Stimulated activated CD4-positive, alpha-beta T cell treated with anti-CD3 and anti-CD28 coated beads, Interleukin-2, amount 100 ng/mL, for 4 hours (primary cell): ENCODE results near the gene STRN4.

Experiments used
- DNase-seq: peaks from one replicate; pipeline ENCODE4 v3.0.0-alpha.2; 2020; ENCODE audit warnings: low read depth

STRN4 gene

DNA sequence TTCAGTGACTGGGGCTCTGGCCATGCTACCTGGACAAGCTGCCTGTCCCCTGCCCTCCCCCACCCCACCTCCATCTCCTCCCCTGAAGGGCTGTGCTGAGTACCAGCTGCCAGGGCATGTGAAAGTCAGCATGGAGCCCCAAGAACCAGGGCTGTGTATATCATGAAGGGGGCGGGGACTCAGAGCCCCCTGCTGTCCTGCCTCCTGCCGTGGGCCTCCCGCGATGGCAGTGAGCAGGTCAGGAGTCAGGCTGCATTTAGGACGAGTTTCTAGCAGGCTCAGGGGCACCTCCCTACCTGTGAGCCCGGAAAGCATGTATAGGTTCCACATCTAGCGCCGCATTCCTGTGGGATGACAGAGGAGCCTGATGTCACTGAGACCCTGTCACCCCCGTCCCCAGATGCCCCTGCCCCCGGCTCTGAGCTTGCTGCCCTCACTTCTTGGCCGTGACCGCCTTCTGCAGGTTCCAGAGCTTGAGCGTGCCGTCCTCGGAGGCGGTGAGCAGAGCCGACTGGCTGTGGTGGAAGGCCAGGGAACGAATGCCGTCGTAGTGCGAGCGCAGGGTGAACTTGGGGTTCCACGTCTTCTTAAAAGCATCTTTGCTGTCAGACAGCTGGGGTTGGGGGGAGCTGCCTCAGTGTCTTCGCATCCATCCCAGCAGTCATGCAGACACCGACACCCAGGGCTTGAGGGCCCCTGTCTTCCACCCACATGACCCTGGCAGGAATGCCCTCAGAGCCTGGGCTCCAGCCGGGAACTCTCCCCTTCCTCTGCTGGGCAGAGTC, 21.0 kb downstream of the STRN4 start:
- no peak for DNase-seq

DNA sequence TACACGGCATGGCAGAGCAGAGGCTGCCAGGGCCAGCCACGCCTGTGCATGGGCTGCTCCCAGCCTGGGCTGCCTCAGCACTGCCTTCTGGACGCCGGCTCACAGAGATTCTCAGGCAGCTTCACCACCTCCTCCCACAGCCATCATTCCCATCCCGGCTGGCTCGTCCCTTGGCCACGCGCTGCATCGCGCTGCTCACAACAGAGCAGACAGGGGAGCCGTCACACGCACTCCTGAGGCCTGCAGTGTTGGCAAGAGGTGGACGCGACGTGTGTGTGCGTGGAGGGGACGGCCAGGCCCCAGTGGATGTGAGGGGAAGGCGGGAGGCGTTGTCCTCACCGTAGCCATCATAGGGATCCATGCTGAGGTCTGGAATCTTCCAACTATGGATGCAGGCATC, 21.8 kb downstream of the STRN4 start:
- no peak for DNase-seq

DNA sequence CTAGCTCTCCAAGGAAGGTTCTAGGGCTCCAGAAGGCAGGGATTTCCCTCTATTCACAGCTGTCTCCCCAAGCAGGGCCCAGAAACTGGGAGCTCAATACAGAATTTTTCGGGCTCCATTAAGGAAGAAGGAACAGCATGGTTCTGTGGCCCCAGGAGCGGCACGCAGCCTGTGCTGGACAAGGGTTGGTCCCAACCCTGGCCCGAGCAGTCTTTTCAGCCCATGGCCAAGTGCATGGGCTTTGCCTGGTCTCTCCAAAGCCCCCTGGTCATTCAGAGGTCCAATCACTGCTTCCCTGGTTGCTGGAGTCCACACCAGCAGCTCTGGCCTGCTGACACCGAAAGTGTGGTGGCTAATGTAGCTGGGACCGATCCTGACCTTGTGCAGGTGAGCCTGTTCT, 22.8 kb downstream of the STRN4 start:
- DNase-seq: no peak

DNA sequence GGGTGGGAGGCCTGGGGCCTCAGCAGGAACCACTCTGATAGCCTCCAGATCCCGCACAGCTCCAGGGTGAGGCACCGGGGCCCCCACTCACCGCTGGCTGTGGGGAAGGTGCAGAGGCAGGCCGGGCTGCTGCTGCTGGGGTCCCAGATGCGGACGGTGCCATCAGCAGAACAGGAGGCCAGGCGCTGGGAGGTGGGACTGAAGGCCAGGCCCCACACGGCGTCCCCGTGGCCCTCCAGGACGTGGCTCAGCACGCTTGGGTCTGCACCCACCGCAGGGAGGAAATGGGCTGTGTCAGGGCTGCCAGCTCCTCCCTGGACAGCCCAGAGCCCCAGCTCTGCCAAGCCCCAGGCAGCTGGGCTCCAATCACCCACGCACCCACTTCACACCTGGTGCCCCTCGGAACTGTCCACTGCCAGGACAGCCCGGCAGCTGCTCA, 23.2 kb downstream of the STRN4 start:
- DNase-seq: no peak

DNA sequence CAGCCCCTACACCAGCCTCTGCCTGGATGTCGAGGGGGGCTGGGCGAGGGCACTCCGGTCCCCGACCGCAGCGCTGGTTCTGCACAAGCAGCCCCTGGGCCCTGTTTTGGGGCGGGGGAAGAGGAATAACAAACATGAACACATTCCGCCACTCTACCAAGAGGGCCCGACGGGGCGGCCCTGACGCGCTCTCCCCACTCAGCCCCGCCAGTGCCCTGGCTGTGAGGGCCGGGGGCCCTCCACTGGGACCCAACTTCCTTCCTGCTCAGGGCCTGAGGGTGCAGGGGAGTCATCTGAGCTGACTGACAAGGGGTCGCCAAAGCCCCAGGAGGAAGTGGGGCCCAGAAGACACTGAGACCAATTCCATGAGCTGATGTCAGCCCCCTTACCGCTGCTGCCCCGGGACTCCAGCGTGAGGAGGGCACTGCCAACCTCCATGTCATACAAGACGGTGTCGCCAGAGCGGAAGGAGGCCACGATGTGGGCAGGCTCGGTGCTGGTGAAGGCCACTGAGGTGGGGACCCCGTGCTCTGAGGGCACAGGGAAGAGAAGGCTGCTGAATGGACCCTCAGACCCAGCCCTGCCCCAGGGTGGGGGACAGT, 23.7 kb downstream of the STRN4 start:
- DNase-seq: no peak

DNA sequence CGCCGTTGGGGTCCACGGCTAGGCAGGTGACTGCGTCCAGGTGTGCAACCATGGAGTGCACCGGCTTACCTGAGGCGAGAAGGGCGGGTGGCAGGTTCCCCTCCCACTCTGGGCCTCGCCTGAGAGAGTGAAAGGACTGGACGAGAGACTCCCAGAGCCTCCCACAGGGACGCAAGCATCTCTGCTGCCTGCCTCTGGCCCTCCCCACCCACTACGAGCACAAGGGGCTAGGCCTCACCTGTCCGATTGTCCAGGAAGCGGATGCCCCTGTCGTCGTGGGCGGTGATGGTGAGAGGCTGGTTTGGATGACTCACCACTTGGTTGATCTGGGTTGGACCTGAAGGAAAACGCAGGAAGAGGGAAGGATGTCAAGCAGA, 24.3 kb downstream of the STRN4 start:
- DNase-seq: no peak

DNA sequence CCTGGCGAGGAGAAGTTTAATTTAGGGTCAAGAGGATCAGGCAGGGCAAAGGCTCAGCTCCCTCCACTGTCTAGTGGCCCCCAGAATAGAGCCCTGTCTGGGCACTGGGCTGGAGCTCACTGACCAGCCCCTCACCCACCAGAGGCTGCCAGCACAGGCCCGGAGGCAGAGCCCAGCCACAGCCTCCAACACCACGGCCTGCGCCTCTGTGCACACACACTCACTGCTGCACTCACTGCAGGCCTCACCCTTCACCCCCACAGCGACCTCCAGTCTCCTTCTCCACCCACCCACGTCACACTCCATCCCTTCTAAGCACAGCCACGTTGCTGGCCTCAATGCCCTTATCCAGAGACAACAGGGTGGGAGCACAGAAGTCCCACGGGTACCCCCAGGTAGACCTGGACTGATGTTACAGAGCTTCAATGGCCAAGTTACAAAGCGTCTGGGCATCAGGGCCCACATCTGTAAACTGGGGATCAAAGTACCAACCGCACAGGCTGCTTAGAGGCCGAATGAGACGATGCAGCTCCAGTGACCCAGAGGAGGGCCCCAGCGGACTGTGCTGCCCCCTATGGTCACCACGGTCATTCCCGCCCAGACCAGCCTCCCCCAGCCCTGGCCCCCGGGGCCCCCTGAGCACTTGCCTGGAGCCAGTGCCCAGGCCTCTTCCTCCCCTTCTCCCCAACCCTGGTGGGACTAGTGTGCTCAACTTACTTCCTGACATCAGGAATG, 24.8 kb downstream of the STRN4 start:
- DNase-seq: no peak

DNA sequence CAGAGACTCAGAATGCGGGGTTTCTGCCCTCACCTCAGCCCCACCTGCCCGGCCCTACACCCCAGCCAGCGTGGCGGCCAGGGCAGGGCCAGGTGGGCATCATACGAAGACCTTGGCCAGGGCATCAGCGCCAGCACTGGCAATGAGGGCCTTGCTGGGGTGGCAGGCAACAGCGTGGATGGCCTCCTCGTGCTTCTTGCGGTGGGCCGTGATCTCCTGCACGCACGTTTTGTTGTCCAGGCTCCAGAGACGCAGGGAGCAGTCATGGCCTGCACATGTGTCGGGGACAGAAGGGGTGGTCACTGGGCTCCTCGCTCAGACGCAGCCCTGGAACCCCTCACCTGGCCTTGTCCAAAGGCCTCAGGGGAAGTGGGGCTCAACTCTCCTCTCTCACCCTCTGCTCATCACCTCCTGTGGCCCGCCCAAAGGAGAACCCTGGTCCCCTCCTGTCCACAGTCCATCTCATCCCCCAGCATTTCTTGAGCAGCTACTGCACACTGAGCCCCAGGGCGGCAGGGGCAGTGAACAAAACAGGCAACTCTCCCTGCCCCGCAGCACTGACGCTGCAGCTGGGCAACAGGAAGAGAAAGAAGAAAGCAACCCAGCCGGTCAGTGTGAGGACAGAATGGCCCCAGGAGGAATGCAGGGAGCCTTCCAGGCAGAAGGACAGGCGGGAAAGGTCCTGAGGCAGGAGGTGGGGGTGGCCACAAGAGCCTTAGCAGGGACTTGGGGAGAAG, 25.6 kb downstream of the STRN4 start:
- DNase-seq: no peak

DNA sequence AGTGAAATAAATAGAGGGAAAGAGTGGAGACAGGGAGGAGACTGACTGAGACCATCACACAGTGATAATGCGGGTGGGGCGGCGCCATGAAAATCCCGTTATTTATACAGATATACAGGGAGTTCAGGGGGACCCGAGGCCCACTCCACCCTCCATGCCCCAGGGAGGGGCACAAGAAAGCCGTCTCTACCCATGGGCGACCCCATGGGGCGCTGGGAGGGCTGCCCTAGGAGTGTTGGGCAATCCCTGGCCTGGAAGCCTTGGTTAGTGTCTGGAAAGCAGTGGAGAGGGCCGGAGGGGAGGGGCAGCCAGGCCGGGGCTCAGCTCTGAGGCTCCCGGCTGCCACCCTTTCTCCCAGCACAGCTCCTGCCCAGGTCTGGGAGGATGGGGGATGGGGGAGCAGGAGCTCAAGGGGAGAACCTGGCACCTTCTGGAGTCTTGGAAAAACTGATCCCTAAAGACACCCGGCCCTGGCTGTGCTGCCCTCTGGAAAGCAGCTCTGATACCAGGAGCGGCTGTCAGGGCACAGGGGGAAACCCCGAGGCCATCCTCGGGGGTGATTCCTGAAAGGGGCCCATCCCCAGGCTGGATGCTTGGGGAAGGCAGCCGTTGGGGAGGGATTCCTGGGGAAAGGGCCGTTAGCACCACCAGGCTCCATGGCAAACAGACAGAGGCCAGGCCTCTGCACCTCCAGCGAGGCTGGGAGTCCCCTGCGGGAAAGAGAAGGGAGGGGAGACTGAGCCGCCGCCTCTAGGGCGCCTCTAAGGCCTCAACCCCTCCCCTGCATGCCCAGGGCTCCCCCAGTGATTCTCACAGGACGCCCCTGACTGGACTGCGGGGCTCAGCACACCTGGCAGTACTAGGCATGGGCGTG, 26.4 kb downstream of the STRN4 start:
- no peak for DNase-seq

DNA sequence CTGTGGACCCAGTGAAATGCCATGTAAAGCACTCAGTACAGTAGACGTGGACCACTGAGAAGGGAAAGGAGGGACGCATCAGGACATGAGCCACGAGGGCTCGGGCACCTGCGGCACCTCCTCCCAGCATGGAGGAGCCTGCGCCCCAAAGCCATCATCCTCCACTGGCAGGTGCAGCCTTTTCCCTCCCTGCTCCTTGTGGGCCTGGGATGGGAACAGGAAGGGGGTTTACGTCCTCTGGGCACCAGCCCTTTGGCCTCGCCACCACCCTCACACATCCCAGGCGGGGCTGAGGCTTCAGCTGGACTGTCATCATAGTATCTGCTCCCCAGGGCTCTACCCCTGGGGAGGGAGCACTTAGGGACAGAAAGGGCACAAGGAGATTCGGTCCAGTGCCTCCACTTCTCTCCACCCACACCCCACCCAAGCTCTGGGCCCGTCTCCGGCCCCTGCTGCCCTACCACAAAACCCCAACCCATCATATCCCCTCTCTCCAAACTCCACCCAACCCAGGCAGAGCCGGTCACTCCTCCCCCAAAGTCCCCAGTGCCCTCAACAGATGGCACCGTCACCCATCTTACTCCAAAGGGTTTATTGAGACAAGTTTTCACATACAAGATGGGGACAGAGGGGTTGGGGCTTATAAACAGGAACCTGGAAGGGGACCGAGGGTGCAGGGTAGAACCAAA, 27.2 kb downstream of the STRN4 start:
- DNase-seq: no peak

DNA sequence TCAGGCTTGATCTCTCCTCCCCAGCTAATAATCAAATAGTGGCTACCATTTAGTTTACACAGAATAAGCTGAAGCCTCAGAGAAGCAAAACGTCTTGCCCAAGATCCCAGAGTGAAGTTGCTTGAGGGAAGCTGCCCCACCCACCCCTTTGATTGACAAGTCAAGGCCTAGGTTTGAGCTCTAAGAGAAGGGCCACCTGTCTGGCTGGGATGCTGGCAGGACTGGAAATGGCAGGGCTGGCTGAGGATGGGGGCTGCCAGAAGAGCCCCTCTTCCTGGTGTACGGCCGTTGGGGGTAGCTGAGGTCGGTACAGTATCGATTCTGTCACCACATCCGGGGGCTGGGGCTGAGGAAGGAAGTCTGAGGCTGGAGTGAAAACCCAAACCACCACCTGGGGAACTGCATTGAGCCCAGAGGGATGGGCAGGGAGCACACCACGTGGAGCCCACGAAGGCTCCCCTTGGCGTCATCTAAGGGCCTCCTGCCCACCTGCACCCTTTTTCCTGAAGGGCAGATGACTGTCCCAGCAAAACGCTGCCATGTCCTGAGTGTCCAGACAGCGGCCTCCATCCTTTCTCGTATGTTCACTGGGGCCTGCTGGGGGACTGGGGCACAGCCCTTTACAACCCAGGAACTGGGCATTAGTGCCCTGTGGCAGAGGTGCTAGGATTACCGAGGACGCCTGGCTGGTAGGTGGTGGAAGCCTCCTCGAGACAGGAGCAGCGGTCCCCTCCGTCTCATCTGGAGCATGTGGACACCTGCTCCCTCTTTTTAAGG, 27.9 kb downstream of the STRN4 start:
- no peak for DNase-seq

DNA sequence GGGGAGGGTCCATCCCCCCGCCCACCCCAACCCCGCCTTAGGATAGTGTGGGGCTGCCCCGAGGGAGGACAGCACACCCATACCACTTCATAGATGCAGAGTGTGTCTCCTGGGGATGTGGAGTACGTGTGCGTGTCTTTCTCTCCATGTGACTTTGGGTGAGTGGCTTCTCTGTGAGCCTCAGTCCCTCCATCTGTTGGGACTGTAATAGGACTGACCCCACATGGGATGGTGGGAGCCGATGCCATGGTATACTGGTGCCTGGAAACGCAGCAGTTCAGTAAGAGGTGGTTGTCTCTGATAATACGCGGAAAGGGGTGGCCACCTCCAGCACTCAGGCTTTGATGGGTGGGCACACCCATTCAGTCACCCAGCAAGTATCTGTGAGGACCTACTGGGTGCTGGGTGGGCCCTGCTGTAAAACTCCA, 28.5 kb downstream of the STRN4 start:
- DNase-seq: no peak

DNA sequence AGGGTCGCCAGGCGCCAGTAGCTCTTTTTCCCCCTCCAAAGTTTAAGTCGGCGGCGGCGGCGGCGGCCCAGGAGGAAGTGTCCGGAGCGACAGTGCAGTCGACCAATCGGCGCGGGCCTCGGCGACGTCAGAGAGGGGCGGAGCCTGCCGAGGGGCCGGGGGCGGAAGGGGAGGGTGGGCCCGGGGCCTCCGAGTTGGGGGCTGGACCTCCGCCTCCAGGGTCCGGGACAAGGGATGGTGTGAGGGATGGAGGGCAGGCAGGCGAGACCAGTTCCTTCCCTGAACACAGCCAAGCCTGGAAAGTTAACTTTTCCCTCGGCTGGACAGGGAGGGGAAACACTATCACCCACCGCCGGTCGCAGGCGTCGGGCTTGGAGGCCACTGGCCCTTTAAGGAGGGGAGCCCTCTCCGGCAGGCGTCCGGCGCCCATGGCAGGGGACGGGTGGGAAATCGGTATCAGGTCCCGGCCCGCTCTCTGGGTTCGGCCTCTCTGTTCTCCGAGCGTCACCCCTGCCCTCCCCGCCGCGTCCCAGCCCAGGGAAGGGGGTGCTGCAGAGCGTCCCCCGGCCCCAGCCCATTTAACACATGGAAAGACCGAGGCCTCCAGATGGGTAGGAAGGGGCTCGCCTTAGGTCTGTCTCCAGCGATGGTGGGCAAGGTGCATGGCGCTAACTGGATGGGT, 29.1 kb downstream of the STRN4 start, which contains the start of gene PRKD2:
TSS of gene PRKD2 (minus strand) at position 81 of the 682 bp plus-strand sequence. CDS start 744 bp downstream, outside the sequence.
- DNase-seq: peak; percentile 82

DNA sequence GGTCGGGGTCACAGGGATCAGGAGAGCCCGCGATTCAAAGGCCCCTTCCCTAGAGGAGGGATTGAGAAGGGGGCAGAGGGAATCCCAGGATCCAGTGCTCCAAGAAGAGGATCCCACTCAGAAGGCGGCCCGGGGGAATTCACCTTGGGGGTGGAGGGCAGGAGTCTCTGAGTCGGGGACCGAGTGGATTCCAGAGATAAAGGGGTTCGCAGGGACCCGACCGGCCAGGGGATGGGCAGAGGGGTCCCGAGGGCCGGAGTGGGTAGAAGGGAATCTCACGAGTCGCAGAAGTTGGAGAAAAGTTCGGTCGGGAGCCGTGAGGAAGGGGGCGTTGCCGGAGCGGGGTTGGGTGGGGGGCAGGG, 29.6 kb downstream of the STRN4 start:
- no peak for DNase-seq

DNA sequence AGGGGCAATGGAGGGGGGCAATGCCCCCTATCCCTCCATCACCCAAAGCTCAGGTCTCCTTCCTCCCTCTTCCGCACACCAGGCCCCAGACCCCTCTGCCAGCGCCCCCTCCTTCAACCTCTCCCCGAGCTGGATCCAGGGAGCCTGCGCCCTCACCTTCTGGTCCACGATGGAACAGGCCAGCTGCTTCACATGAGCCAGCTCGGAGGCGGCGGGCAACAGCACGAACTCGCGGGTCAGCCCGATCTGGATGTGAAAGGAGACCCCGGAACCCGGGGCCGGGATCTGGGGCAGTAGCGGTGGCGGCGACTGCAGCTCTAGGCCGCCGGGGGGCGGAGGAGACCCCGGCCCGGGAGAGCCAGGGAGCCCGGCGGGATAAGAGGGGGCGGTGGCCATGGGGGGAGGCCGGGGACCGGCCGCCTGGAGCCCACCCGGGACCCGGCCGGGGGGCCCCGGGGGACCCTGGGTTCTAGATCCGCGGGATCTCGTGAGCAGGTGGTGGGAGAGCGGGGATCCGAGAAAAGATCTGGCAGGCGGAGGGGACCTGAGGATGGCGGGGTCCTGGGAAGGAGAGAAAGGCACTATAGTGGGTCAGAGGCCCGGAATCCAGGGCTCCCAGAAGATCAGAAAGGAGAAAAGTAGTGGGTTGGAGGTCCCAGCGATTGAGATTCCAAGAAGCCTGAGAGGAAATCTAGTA, 30.1 kb downstream of the STRN4 start:
- DNase-seq: no peak

DNA sequence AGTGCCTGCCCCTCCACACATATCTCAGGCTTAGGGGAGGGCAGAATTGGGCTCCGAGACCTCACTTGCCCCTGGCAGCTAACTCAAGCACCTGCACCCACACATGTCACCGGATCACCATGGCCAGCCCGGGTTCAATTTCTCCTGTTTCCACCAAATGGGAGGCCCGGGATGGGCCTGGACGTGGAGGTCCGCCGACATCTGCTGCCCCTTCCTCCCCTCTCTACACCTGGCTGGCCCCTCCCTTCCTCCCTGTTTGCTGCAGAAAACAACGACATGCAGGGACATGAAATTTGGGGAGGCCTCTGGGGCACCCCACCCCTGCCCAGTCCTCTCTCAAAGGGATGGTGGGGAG, 30.7 kb downstream of the STRN4 start:
- DNase-seq: no peak

DNA sequence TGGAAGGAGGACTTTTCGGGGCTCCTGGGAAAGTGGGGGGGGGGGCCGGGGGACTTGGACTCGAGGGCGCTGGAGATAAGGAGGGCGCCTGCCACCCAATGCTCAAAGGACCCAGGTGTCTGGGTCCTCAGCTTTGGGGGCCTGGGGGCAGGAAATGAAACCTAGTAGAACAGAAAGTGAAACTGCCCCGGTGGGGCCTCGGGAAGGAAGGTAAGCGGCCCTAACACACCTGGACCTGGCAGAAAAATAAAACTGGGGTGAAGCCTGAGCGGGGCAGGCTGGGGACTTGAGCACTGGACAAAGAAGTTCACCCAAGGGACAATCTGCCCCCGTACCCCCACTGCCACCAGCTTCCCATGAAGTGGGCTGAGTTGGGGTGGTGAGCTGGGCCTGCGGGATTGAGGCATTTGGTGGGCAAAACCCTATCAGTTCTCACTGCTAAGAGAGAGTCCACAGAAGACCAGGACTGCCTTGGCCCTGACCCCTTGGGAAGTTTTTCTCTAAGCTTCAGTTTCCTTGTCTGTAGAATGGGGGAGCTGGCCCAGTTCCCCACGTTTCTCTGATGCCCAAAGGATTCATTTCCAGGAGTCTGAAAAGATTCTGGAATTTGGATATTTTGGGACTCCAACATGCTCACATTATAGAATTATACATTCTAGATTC, 31.7 kb downstream of the STRN4 start:
- peak; percentile 64 for DNase-seq

DNA sequence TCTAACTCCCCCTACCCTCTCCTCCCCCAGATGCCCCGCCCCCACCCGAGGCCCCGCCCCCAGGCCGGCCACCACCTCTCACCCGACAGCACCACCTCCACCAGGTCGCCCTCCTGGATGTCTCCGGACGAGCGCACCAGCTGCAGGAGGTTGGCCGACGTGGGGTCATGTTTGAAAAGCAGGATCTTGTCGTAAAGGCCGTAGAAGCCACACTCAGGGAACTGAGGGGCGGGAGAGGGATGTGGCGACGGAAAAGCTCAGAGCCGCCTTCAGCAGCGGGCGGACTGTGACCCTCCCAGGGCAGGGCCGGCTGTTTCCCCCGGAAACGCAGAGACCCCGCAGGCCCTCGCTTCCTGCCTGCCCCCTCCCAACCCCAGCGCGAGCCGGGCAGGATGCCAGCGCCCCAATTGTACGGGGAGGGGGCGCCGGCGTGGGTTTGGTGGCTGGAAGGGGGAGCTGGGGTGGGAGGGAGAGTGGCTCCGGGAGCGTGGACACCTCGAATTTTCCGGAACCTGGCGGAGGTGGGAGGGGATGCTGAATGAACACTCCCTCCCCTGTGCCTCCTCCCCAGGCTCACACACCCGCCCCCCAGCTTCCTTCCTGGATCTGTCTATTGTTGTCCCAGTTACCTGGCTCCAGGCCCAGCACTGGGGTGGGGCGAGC, 32.3 kb downstream of the STRN4 start:
- DNase-seq: peak; percentile 70
